Activated CD4-positive, CD25-positive, alpha-beta regulatory T cell treated with anti-CD3 and anti-CD28 coated beads, Interleukin-2, amount 50 U/mL, for 72 hours (primary cell): Measurements from ENCODE around the gene NUP210.

Source experiments
- DNase-seq: peaks from one replicate; pipeline ENCODE4 v3.0.0; 2021

NUP210 gene

GRCh38 chr3:13272831-13273603, 147.1 kb downstream of the NUP210 start:
- DNase-seq: no peak

- DNase-seq: no peak
These were observed 150.3 kb downstream of the NUP210 start for GRCh38 chr3:13269711-13270378.

- no peak for DNase-seq
These were observed 151.1 kb downstream of the NUP210 start for GRCh38 chr3:13268961-13269441.

GRCh38 chr3:13268120-13268519, 152.0 kb downstream of the NUP210 start:
- DNase-seq: no peak

GRCh38 chr3:13266651-13267362, 153.3 kb downstream of the NUP210 start:
- no peak for DNase-seq
